Activated T-cell treated with anti-CD3 and anti-CD28 coated beads, Interleukin-2, amount 50 U/mL, for 1 hour (primary cell): Measurements from ENCODE around the gene IL13.

Experiments used
- DNase-seq: peaks from one replicate; pipeline ENCODE4 v3.0.0-alpha.2; 2020

IL13 gene

GRCh38 chr5:132673488-132673887 lies 15.5 kb downstream of the IL13 start:
- DNase-seq: no peak

- DNase-seq: no peak
Observed at GRCh38 chr5:132673939-132674630, 16.1 kb downstream of the IL13 start, which contains the start of gene IL4. IL4 (plus strand) TSS chr5:132673989; CDS start chr5:132674051, 62 bp downstream.

- no peak for DNase-seq
Observed at GRCh38 chr5:132674671-132675506, 16.9 kb downstream of the IL13 start.

- no peak for DNase-seq
Observed at GRCh38 chr5:132675936-132676689, 18.1 kb downstream of the IL13 start.

- no peak for DNase-seq
Observed at GRCh38 chr5:132677191-132677590, 19.2 kb downstream of the IL13 start.

GRCh38 chr5:132677682-132678400 lies 19.9 kb downstream of the IL13 start:
- DNase-seq: no peak

GRCh38 chr5:132678735-132679134 lies 20.8 kb downstream of the IL13 start:
- DNase-seq: no peak

GRCh38 chr5:132679166-132679565 lies 21.2 kb downstream of the IL13 start:
- no peak for DNase-seq

- DNase-seq: no peak
Observed at GRCh38 chr5:132679717-132680380, 21.9 kb downstream of the IL13 start.

GRCh38 chr5:132680780-132681475 lies 23.0 kb downstream of the IL13 start:
- no peak for DNase-seq

- no peak for DNase-seq
Observed at GRCh38 chr5:132681476-132681831, 23.5 kb downstream of the IL13 start.

GRCh38 chr5:132681983-132682382 lies 24.0 kb downstream of the IL13 start:
- DNase-seq: no peak

GRCh38 chr5:132684491-132684890 lies 26.5 kb downstream of the IL13 start:
- DNase-seq: no peak

- DNase-seq: no peak
Observed at GRCh38 chr5:132684922-132685720, 27.1 kb downstream of the IL13 start.

GRCh38 chr5:132686193-132686592 lies 28.2 kb downstream of the IL13 start:
- DNase-seq: no peak

- DNase-seq: peak; percentile 29
Observed at GRCh38 chr5:132687995-132688394, 30.0 kb downstream of the IL13 start.

- DNase-seq: no peak
Observed at GRCh38 chr5:132688536-132689339, 30.8 kb downstream of the IL13 start.

GRCh38 chr5:132689513-132689912 lies 31.5 kb downstream of the IL13 start:
- no peak for DNase-seq

GRCh38 chr5:132690156-132690555 lies 32.2 kb downstream of the IL13 start:
- no peak for DNase-seq
